SK-N-SH (cell line): ENCODE data around the gene EPB41L1. TPM values are rescaled to one million over a fixed set of nuclear protein-coding genes. Genes with fewer than 3 reads are reported as not detected.

Source experiments
- CTCF ChIA-PET: fragments of 300-600, 350-600 bp; formaldehyde crosslinking; extraction: SDS; loops from one replicate; lab custom pipeline; 2021; lab: Yijun Ruan, JAX
- POLR2A ChIA-PET: fragments of 350-600 bp; sonication (Branson Sonifier 250); formaldehyde crosslinking; extraction: SDS; loops from one replicate; lab custom pipeline; 2020; ENCODE audit warnings: antibody characterized with exemption, inconsistent platforms; lab: Yijun Ruan, JAX
- DNase-seq: peaks from one replicate; pipeline ENCODE4 v3.0.0; 2012
- H2AFZ ChIP-seq: fragments of 200-600 bp; sonication (generic); 2 replicates; pipeline ENCODE4 v1.8.1; 2016; ENCODE audit warnings: antibody characterized with exemption, mild to moderate bottlenecking, low read depth
- H3F3A ChIP-seq: fragments of 200-600 bp; sonication (generic); replicated peaks from 2 replicates; pipeline ENCODE3; 2016; ENCODE audit warnings: antibody characterized with exemption, mild to moderate bottlenecking; ENCODE audit not compliant: insufficient read depth
- H3K27ac ChIP-seq, 2 experiments: fragments of 200-500 bp in 1 of 2; fragments of 200-600 bp in 1 of 2; sonication (Bioruptor generic) in 1 of 2; sonication (generic), shearing (Covaris generic) in 1 of 2; 2 replicates each; pipeline versions ENCODE4 v1.5.1 to v1.6.1; 2014 to 2016; ENCODE audit warnings: low read depth in 2 of 2, inconsistent platforms in 1 of 2, low read length in 1 of 2, mild to moderate bottlenecking in 1 of 2, mixed read lengths in 1 of 2
- H3K27me3 ChIP-seq: fragments of 200-600 bp; sonication (generic), shearing (Covaris generic); 2 replicates; pipeline ENCODE4 v1.6.1; 2016; ENCODE audit warnings: mixed run types; ENCODE audit not compliant: insufficient read depth
- H3K36me3 ChIP-seq, 2 experiments: fragments of 200-500 bp in 1 of 2; fragments of 200-600 bp in 1 of 2; sonication (Bioruptor generic) in 1 of 2; sonication (generic) in 1 of 2; replicated peaks in 1 of 2; 2 replicates each; pipeline versions ENCODE3 to v1.5.1; 2014 to 2016; ENCODE audit warnings: low read length in 1 of 2, mild to moderate bottlenecking in 1 of 2; ENCODE audit not compliant: insufficient read depth in 2 of 2, control insufficient read depth in 1 of 2
- H3K4me1 ChIP-seq, 2 experiments: fragments of 200-500 bp in 1 of 2; fragments of 200-600 bp in 1 of 2; sonication (Bioruptor generic) in 1 of 2; sonication (generic), shearing (Covaris generic) in 1 of 2; 2 replicates each; pipeline versions ENCODE4 v1.5.1 to v1.6.1; 2014 to 2016; ENCODE audit warnings: low read depth in 1 of 2, low read length in 1 of 2, mixed run types in 1 of 2; ENCODE audit not compliant: insufficient read depth in 2 of 2, control insufficient read depth in 1 of 2
- H3K4me2 ChIP-seq: fragments of 200-600 bp; sonication (generic), shearing (Covaris generic); 2 replicates; pipeline ENCODE4 v1.6.1; 2017; ENCODE audit warnings: mixed run types
- H3K4me3 ChIP-seq, 2 experiments: fragments of 200-500 bp in 1 of 2; fragments of 200-600 bp in 1 of 2; sonication (Bioruptor generic) in 1 of 2; sonication (generic), shearing (Covaris generic) in 1 of 2; 2 replicates each; pipeline versions ENCODE4 v1.5.1 to v1.8.1; 2014 to 2016; ENCODE audit warnings: low read depth in 2 of 2, inconsistent platforms in 1 of 2, low read length in 1 of 2, mild to moderate bottlenecking in 1 of 2, mixed read lengths in 1 of 2, moderate library complexity in 1 of 2
- H3K79me2 ChIP-seq: fragments of 200-600 bp; sonication (generic); 2 replicates; pipeline ENCODE4 v1.8.1; 2017; ENCODE audit warnings: mild to moderate bottlenecking; ENCODE audit not compliant: insufficient read depth
- H3K9ac ChIP-seq: fragments of 200-600 bp; sonication (generic); 2 replicates; pipeline ENCODE4 v1.6.1; 2017; ENCODE audit warnings: mixed run types
- H3K9me2 ChIP-seq: fragments of 200-600 bp; sonication (generic); 2 replicates; pipeline ENCODE4 v1.6.1; 2017; ENCODE audit warnings: mixed run types
- H3K9me3 ChIP-seq: fragments of 200-600 bp; sonication (generic); 2 replicates; pipeline ENCODE4 v1.6.1; 2017; ENCODE audit warnings: mixed run types, mild to moderate bottlenecking, moderate library complexity
- H4K20me1 ChIP-seq: fragments of 200-600 bp; sonication (generic); 2 replicates; pipeline ENCODE4 v1.6.1; 2017; ENCODE audit warnings: mild to moderate bottlenecking, mixed run types; ENCODE audit not compliant: insufficient read depth
- CHD2 ChIP-seq: fragments of 150-350 bp; IDR thresholded peaks from 2 replicates; pipeline ENCODE4 v1.6.1; 2018; ENCODE audit warnings: low read length; ENCODE audit not compliant: partially characterized antibody
- EP300 ChIP-seq, 2 experiments: IDR thresholded peaks; 2 replicates each; pipeline versions ENCODE4 v1.4.0 to v1.6.1; 2012; ENCODE audit warnings: borderline replicate concordance in 1 of 2, low read depth in 1 of 2, low read length in 1 of 2
- FOSL2 ChIP-seq: IDR thresholded peaks from 2 replicates; pipeline ENCODE4 v1.4.0; 2012; ENCODE audit warnings: low read depth, mild to moderate bottlenecking, moderate library complexity, borderline replicate concordance
- FOXJ3 ChIP-seq: sonication (generic); formaldehyde crosslinking; IDR thresholded peaks from 2 replicates; pipeline ENCODE4 v1.5.1; 2020; ENCODE audit warnings: mild to moderate bottlenecking, missing genetic modification reagents
- FOXM1 ChIP-seq: IDR thresholded peaks from 2 replicates; pipeline ENCODE4 v1.4.0; 2012; ENCODE audit warnings: low read depth, mild to moderate bottlenecking
- GABPA ChIP-seq: IDR thresholded peaks from 2 replicates; pipeline ENCODE4 v1.4.0; 2012; ENCODE audit warnings: low read depth, mild to moderate bottlenecking
- MEF2A ChIP-seq: IDR thresholded peaks from 2 replicates; pipeline ENCODE4 v1.4.0; 2012; ENCODE audit warnings: low read depth, borderline replicate concordance
- NFIC ChIP-seq: IDR thresholded peaks from 2 replicates; pipeline ENCODE4 v1.4.0; 2012; ENCODE audit warnings: borderline replicate concordance
- RAD21 ChIP-seq: IDR thresholded peaks from 2 replicates; pipeline ENCODE4 v1.6.1; 2012; ENCODE audit warnings: mild to moderate bottlenecking, low read length
- RFX5 ChIP-seq: IDR thresholded peaks from 2 replicates; pipeline ENCODE4 v1.6.1; 2012; ENCODE audit warnings: mild to moderate bottlenecking, improper control_type of control experiment, low read length
- RXRA ChIP-seq: IDR thresholded peaks from 2 replicates; pipeline ENCODE4 v1.4.0; 2012; ENCODE audit warnings: low read depth, mild to moderate bottlenecking, borderline replicate concordance
- SMC3 ChIP-seq: IDR thresholded peaks from 2 replicates; pipeline ENCODE4 v1.6.1; 2012; ENCODE audit warnings: low read depth, low read length, improper control_type of control experiment
- TAF1 ChIP-seq: IDR thresholded peaks from 2 replicates; pipeline ENCODE4 v1.6.1; 2012; ENCODE audit warnings: low read depth, mild to moderate bottlenecking, low read length, moderate library complexity, borderline replicate concordance
- TCF12 ChIP-seq: IDR thresholded peaks from 2 replicates; pipeline ENCODE4 v1.4.0; 2012
- TEAD4 ChIP-seq: IDR thresholded peaks from 2 replicates; pipeline ENCODE4 v1.4.0; 2012; ENCODE audit warnings: mild to moderate bottlenecking, borderline replicate concordance; ENCODE audit not compliant: insufficient read depth
- USF1 ChIP-seq: IDR thresholded peaks from 2 replicates; pipeline ENCODE4 v1.4.0; 2012; ENCODE audit warnings: low read depth, borderline replicate concordance
- ZBTB33 ChIP-seq: IDR thresholded peaks from 2 replicates; pipeline ENCODE4 v1.4.0; 2012; ENCODE audit warnings: low read depth, borderline replicate concordance
- WGBS: methylation state at CpG from one replicate; pipeline ENCODE4 v1.1.6; 2017; ENCODE audit warnings: low lambda C conversion rate; 5-methylcytosine and 5-hydroxymethylcytosine counted together
- polyA plus RNA-seq, 3 experiments: library from polyadenylated mRNA; depleted of rRNA; stranded (reverse); fragments of >200 nt; gene quantifications; 2 replicates each; pipeline ENCODE4 v1.2.3, GENCODE V29; 2012
- TF ChIP-seq, protein P1 (sequence below): fragments of 150-350 bp; IDR thresholded peaks from 2 replicates; pipeline ENCODE4 v1.6.1; 2017; ENCODE audit warnings: antibody characterized with exemption, low read length, low read depth, borderline replicate concordance
- TF ChIP-seq, protein P2 (sequence below): fragments of 150-350 bp; IDR thresholded peaks from 2 replicates; pipeline ENCODE4 v1.6.1; 2016; ENCODE audit warnings: mild to moderate bottlenecking, low read depth, low read length

EPB41L1 gene
- polyA plus RNA-seq, 1 of the 3 experiments (the other 2 are of a cell fraction) = 26.1 TPM

- Histone ChIP-seq H4K20me1 (no peaks in the 10 kb centered on the region), H3K4me3 (no peak overlapping the region), H3F3A (peaks cover under 1% of the 10 kb centered on the region), H3K36me3 (peaks cover 0 to 42% of the 10 kb centered on the region in 2 experiments), H3K4me2 (no peak overlapping the region), H3K79me2 (no peaks in the 10 kb centered on the region), H3K27me3 (no peaks in the 10 kb centered on the region), H3K9me3 (no peaks in the 10 kb centered on the region), H2AFZ (no peak overlapping the region), H3K4me1 (peaks cover 0 to 6% of the 10 kb centered on the region in 2 experiments; a peak in 2 of 4 replicates), H3K27ac (no peak overlapping the region), H3K9ac (no peak overlapping the region), H3K9me2 (no peaks in the 10 kb centered on the region)
- DNase-seq = no peak
- WGBS = 96% methylated on average over 8 of the region's 10 CpGs
- CTCF ChIA-PET = interaction anchor here (1.2 to 3.2 kb wide), 4 partner anchors 9 to 199 kb away, joined by 3 to 22 read pairs (median 10); no protein-coding TSS in a partner anchor
- POLR2A ChIA-PET = no interaction called here
- no peak for TF ChIP-seq NFIC
- no peak for TF ChIP-seq USF1
- TF ChIP-seq MEF2A = no peak
- no peak for TF ChIP-seq FOSL2
- TF ChIP-seq RFX5 = no peak
Observed at GRCh38 chr20:36193977-36194712, 39.6 kb downstream of the EPB41L1 start.

DNA sequence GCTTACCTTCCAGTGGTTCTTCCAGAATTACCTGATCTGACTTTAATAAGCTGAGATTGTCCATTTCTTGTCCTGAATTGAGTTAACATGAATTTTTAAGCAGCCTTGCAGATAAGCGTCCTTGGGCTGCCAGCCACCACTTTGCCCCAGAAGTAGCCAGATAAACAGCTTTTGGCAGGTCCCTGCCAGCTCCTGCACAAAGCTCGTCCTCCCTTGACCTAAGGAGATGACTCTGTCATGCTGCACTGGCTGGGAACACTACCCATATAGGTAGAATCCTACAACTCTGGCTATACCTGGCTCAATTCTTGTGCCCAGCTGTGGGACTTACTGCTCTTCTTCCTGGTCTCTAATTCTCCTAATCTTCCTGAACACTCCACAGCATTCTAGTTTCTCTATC lies 42.1 kb downstream of the EPB41L1 start:
- Histone ChIP-seq H3F3A (peaks cover 7% of the 10 kb centered on the region), H3K9me3 (no peaks in the 10 kb centered on the region), H3K79me2 (no peaks in the 10 kb centered on the region), H2AFZ (no peak overlapping the region), H3K27me3 (no peaks in the 10 kb centered on the region), H3K4me1 (peaks cover 0 to 19% of the 10 kb centered on the region in 2 experiments; a peak in 2 of 4 replicates), H3K4me3 (no peak overlapping the region), H4K20me1 (no peaks in the 10 kb centered on the region), H3K27ac (no peak overlapping the region), H3K36me3 (peaks cover 0 to 33% of the 10 kb centered on the region in 2 experiments), H3K4me2 (no peak overlapping the region), H3K9ac (no peak overlapping the region), H3K9me2 (no peaks in the 10 kb centered on the region)
- no peak for DNase-seq
- CTCF ChIA-PET = interaction anchor here (1.2 to 5.9 kb wide), 4 partner anchors 30 to 243 kb away, joined by 3 to 178 read pairs (median 24); partner anchors contain the start of gene EPB41L1
- POLR2A ChIA-PET = no interaction called here
- TF ChIP-seq FOXM1 (no peak), MEF2A (no peak), GABPA (no peak), NFIC (no peak), TEAD4 (no peak), RFX5 (no peak), FOXJ3 (no peak), SMC3 (no peak), TCF12 (no peak), USF1 (no peak), EP300 (IDR thresholded peaks at IDR 0.05; ENCODE audit: borderline replicate concordance in 1 of 2, low read depth in 1 of 2, low read length in 1 of 2) (no peak), CHD2 (no peak), ZBTB33 (no peak), RXRA (no peak), RAD21 (no peak), TAF1 (no peak)
- TF ChIP-seq, protein P1, sequence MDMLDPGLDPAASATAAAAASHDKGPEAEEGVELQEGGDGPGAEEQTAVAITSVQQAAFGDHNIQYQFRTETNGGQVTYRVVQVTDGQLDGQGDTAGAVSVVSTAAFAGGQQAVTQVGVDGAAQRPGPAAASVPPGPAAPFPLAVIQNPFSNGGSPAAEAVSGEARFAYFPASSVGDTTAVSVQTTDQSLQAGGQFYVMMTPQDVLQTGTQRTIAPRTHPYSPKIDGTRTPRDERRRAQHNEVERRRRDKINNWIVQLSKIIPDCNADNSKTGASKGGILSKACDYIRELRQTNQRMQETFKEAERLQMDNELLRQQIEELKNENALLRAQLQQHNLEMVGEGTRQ = no peak
- TF ChIP-seq, protein P2, sequence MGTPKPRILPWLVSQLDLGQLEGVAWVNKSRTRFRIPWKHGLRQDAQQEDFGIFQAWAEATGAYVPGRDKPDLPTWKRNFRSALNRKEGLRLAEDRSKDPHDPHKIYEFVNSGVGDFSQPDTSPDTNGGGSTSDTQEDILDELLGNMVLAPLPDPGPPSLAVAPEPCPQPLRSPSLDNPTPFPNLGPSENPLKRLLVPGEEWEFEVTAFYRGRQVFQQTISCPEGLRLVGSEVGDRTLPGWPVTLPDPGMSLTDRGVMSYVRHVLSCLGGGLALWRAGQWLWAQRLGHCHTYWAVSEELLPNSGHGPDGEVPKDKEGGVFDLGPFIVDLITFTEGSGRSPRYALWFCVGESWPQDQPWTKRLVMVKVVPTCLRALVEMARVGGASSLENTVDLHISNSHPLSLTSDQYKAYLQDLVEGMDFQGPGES = no peak
- 87% methylated on average over 2 of the region's 2 CpGs for WGBS
